ENCODE data around the gene LEMD2.

Gene LEMD2

DNA sequence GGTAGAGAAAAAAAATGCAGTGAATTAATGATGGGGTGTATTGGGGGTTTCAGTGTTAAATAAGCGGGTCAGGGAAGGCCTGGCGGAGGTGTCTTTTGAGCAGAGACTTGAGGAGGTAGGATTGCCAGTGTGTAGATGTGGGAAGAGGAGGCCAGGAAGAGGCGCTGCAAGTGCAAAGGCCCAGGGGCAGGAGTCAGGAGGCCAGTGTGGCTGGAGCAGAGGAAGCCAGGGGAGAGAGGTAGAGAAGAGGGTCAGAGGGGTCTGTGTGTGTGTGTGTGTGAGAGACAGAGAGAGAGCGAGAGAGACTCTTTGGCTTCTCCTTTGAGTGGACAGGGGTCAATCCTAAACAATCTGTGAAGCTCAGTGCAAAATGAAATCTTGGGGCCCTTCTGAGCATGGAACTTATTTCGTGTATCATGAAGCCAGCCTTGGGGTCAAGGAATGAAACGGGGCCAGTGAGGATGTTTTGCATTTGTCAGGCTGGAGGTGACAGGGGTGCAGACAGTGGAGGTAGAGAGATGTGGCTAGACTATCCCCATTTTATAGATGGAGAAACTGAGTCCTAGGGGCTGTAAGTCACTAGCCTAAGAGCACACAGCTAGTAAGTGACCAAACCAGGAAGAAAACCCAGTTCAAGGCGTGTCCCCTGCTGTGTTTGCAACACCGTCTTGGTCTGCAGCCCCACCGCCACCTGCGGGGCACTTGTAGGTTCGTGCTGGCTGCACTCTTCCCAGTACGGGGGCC, 32.5 kb downstream of the LEMD2 start:
- DNase-seq (ENCODE audit: low spot score) = no peak

DNA sequence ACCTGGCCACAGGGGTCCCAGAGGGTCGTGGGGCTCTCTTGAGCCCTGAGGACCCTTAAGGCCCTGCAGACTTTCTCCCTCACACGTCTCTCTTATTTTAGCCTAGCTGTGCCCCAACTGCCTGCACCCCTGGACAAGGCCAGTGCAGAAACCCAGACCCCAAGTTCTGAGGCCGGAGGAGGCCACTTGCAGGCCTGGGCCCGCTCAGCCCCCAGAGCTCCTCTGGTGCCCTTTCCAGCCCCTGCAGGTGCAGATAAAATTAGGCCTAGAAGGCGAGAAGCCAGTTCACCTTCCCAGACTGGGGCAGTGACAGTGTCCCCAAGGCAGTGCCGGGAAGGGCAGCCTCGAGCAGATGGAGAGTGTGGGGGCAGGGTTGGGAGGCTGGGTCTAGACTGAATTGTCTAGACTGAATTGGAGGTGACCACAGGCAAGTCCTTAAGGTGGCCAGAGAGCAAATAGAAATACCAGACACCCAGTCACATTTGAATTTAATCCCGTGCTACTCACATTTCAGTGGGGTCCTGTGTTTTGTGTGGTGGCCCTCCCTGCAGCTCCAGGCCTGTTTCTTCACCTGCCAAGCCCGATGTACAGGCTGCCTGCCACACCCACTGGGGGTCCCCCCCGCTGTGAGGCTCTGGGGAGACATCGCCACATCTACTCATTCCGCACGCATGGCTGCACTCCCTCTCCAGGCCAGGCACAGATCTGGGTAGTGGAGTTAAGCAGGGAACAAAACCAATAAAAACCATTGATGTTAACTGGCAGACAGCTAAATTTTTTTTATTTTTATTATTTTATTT, 33.7 kb downstream of the LEMD2 start:
- no peak for DNase-seq (ENCODE audit: low spot score)

DNA sequence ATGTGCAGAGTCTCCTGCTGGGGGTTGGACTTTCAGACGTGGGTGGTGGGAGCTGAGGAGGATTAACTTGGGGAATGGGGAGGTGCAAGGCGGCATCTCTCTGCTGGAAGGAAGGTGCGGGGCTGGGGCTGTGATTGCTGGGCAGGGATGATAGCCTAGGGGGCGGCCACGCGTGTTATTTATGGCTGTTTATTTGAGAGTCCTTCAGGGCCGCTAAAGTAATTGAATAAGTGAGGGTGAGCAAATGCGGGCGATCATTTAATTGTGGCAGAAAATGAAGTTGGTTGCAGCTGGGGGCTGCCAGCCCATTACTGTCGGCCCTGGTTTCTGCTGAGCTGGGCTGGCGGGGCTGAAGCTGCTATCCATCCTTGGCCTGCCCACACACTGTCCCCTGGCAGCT, 34.7 kb downstream of the LEMD2 start:
- DNase-seq (ENCODE audit: low spot score) = no peak

DNA sequence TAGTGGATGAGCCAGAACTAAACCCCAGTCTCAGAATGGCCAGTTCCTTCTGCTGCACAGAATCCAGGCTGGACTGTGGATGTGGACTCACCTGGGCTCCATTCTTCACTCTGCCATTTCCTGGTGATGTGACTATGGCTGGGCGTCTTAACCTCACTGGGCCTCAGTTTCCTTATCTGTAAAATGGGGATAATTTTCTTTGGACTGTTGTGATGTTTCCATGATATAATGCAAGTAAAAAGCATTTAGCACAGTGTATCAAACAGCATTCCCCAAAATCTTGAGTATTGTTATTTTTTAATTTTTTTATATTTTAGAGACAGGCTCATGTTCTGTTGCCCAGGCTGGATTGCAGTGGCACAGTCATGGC, 36.3 kb downstream of the LEMD2 start:
- DNase-seq (ENCODE audit: low spot score) = no peak

DNA sequence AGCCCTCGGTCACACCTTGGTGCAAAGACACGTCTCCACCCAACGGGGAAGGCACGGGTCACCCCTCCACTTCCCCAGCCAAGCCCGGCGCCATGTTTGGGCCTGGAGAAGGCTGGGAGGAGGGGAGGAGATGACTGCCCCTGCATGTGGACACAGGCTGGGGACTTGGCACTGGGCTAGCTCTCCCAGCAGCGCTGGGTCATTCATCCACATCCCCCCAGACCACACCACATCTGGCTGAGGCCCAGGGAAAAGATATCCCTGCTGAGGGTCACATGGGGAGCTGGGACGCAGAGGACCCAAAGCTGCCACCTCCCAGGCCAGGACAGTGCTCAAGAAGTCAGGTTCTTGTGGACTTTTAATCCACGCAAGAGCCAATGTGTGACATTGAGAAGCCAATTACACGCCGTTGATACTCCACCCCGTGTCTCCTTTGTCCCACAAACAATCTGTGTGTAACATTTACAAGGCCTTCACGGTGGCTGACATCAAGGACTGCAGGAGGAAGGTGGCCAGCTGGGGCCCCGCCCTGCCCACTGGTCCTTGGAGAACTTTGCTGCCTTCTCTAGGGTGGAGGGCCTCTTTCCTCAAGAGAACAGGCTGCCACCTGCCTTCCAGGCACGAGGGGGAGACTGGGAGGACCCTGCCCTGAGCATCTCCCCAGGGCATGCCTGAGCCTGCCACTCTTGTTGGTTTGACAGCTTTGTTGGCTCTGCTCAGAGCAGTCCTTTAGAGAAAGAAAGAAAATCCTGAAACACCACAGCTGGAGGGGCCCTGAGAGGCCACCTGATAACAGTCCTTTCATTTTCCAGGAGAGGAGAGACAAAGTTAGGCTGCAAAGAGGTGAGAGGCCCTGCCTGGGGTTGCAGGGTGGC, 36.9 kb downstream of the LEMD2 start:
- DNase-seq (ENCODE audit: low spot score) = no peak

DNA sequence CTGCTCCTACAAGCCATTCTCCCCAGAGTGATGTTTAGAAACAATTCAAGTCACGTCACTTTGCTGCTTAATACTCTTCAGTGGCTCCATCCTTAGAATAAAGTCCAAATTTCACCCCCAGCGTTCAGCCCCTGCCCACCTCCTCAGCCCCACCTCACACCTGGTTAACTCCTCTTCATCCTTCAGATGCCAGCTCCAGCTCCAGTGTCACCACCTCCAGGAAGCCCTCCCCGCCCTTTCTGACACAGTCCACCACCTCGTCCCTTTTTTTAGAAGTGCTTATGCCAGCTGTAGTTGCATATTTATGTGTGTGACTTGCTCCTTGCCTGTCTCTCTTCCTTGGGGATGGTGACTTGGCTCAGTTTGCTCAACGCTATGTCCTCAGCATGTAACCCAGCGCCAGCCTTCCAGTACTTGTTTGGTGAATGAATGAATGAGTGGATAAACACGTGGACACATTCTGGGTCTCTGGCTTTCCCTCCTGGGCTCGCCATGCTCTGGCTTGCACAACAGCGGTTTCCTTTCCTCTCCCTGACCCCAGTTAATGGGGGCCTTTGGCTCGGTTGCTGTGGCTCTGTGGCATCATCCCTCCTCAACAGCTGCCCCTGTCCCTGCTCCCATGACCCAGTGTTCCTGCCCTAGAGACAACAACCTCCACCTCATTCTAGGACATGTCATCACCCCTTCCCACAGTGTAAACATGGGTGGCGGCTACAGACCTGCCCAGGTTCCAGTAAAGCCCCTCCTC, 38.5 kb downstream of the LEMD2 start:
- DNase-seq (ENCODE audit: low spot score) = no peak

DNA sequence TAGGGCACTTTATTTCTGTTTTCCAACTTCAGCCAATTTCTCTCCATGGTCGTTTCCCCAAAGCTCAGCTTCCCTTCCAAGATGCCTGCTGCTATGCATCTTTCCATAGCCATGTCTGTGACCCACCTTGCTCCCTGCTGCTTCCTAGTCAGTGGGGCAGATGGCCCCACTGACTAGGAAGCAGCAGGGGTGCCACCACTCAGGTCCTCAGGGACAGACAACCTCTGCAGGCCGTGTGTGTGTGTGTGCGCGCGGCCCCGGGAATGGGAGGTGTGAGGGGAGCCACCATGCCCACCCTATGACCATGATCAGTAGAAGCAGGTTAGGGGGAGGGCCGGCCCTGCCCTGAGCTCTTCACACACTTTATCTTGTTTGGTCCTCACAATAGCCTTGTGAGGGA, 39.5 kb downstream of the LEMD2 start:
- no peak for DNase-seq (ENCODE audit: low spot score)

DNA sequence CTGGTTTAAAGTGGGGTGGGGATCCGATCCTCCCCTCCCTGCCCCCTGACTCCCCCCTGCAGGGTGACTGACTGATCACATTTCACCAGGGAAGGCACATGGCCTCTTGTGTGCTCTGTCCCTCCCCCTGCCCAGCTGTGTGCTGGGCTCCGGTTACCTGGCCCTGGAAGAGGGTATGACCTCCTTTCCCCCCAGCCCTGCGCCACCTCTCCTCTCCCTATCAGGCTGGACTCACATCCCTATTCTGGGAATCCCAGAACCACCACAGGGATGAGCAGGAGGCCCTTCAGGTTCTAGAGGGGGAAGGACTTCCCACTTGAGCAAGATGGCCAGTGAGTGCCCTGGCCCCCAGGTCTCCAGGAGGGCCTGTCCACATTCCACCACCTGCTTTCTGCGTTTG, 40.1 kb downstream of the LEMD2 start:
- no peak for DNase-seq (ENCODE audit: low spot score)

DNA sequence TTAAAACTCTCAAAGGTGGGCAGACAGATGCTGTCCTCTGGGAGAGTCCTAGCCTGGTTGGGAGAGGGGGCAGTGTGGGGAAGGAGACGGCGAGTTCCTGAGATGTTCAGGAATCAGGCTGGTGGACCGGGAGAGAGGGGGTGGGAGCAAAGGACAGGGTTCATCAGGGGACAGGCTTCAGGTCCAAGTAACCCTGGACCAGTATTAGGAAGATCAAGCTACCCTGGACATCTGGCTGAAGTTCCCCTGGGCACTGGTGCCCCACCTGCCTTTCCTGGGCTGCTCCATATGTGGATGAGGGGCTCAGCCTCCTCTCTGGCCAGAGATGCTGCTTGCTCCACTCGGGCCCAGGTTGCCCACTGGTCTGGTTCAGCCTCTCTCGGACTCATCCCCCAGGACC, 41.1 kb downstream of the LEMD2 start:
- no peak for DNase-seq (ENCODE audit: low spot score)

DNA sequence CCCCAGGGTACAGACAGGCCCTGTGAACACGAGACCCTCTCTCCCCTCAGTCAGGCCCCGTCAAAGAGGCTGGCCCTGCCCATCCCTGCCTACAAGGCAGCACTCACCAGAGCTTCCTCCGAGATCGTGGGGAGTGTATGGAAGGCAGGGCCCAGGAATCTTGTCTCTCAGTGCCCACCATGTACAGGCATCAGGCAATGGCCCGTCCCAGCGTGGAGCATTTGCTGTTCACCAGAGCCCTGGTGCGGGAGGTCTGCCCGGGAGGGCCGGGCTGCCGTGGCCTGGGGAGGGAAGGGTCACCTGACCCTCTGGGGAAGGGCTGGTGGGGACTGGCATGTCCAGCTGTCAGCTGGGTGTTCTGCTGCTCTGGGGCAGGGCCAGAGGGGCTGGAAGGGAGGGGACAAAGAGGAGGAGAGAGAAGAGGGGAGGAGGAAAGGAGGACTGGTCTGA, 42.3 kb downstream of the LEMD2 start, which contains the start of gene IP6K3:
Gene IP6K3, minus strand, starts transcription at position 255 of the 450 bp plus-strand sequence. CDS start 11,429 bp downstream, outside the sequence.
- DNase-seq (ENCODE audit: low spot score) = peak; percentile 80

DNA sequence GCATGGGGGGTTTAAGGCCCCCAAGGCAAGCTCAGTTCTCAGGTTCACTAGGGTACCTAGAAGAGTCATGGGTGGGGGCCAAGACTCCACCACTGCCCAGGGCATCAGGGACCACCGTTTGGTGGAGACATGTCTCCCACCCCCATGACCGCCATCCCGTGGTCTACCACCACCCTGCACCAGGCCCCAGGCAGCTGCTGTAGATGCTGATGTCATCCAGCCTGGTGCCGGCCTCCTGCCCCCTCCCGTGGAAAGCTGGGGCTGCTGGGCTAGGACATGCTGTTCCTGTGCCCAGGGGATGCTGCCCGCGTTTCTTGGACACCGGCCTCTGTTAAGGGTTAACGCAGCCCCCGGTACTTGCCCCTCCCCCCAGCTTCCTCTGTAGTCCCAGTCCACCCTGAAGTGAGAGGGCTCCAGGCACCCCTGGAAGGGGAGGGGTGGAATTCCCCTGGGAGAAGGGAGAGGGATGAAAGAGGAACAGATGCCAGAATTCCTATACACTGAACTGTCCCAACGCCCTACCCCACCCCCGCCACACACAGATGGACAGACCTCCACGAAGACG, 42.8 kb downstream of the LEMD2 start:
- no peak for DNase-seq (ENCODE audit: low spot score)

DNA sequence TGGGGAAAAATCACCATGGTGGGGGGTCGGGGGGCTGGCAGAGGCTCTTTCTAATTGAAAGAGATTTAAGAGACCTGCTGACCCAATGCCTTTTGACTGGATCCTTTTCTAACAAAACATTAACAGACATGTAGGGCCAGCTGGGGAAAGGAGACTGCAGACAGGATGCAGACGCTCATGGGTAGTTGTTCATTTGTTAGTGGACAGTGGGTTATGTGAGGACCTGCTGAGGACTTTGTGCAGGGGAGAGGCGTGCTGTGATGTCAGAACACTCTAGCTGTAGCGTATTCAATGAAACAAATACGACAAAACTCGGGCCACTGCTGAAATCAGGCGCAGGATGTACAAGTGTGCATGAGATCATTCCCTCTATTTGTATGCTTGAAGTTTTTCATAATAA, 43.4 kb downstream of the LEMD2 start:
- DNase-seq (ENCODE audit: low spot score) = no peak

DNA sequence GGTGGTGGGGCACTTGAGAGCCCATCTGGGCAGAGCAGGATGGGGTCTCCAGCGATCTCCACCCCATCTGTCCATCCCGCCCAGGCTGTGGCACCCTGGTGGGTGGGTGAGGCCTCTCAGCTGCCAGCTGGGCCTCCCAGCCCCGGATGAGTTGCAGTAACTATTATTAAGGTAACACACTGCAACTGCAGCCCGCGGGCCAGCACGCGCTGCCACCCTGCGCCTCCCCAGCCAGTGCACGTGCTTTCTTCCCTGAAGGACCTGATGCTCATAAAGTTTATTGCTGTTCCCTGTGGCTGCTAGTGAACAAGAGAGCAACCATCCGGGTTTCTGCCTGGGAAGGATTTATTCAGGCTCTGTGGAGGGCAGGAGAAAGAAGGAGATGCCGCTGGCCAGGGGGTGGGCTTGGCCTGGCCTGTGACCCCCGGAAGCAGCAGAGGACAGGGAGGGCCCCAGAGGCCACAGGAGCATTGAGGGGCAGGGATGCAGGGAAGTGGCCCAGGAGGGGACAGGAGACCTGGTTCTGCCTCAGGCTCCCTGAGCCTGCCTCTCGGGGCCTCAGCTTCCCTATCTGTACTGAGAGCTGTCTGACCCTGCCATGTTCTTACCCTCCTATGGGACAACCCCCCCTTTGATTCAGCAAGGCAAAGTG, 43.9 kb downstream of the LEMD2 start:
- no peak for DNase-seq (ENCODE audit: low spot score)

DNA sequence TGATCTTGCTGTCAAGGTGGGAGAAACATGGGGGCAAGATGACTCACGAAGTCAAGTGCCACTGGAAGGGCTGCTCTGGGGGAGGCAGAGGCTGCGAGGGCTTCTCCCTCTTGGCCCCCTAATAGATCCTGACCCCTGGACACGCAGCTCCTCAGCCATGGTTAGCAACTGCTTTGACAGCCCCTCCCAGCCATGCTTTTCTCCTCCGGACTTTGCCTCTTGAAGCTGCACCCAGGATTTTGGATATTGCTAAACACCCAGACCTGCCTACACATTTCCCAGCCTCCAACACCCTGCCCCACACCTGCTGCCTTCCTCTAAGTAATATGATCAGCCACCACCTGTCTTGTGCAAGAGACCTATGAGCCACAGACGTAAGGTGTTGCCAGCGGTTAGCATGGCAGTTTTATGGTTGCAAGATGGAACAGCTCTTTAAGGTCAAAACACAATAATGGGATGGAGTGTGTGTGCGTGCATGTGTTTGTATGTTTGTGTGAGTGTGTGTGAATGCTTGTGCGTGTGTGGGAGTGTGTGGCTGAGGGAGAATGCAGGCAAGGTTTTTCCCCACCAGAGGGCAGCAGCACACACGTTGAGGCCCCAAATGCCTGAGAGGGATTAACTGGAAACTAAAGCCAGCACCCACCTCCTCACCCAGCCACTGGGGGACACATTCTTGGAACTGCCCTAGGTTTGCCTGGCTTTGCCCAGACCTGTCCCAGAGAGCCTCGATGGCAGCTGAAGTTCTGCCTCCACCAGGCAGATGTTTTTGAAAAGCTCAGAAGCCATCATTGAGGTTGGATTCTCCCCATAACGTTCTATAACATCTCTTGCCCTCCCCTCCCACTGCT, 44.7 kb downstream of the LEMD2 start:
- peak; percentile 84 for DNase-seq (ENCODE audit: low spot score)

DNA sequence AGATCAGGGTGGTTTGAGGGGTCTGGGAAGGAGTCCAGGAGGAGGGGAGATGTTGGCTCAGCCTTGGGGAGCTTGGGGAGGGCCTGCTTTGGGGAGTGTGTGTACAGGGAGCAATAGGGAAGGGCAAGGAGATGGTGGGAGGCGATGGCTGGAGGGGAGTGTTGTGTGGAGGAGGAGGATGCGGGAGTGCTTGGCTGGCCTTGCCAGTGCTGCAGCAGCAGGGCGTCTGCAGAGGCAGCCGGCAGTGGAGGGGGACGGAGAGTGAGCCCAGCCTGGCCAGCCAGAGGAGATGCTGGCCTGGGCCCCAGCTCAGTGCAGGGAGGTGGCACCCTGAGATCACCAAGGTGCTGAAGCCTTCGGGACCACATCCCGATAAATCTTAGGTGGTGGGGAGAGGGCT, 46.1 kb downstream of the LEMD2 start:
- no peak for DNase-seq (ENCODE audit: low spot score)

DNA sequence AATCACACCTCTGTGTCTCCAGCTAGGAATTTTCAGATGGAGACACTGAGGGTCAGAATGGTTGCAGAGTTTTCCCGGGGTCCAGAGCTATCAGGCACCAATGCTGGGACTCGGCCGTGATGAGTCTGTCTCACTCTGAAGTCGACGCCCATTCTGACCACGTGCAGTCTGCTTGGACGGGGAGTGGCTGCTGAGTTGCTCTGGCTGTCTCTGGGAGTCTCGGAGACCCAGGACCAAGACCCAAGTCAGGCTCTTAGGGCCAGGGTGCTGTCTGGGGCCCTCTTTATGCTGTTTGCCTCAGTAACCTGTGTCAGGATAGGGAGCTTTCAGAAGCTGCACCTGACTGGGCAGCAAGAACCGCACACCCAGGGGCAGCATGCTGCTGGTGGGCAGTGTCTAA, 46.8 kb downstream of the LEMD2 start:
- DNase-seq (ENCODE audit: low spot score) = no peak

DNA sequence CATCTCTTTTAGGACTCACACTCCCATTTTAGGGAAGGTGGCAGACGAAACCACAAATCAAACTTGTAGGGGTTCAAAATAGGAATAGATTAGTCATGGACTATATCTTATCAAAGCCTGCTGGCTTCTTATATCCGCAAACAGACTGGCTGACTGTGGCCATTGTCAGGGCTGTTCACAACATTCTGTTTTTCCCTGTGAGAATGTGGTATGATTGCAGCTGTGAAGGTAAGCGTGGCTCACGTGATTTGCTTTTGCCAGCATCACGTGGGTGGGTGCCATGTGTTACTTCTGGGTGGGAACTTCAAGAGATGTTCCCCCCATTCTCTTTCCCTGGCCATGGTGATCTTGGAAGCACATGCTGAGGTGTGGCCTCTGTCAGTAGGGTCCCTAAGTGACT, 48.1 kb downstream of the LEMD2 start:
- DNase-seq (ENCODE audit: low spot score) = no peak

DNA sequence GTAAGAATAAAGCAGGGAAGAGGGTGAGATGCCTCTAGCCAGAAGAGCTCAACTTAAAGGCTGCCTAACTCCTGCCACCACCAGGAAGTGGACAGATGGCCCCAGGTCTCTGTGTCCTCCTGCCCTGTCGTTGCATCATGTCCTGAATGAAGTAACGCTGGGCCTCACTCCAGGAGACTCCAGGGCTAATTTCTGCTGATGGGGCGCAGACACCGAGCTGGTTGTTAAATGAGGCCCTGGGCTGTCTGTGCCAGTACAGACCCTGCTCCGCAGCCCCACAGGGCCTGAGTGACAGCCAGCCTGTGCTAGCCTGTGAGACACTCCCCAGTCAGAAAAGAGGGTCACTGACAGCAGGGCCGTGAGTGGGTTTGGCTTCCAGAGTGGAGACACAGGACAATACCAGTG, 48.7 kb downstream of the LEMD2 start:
- DNase-seq (ENCODE audit: low spot score) = no peak

DNA sequence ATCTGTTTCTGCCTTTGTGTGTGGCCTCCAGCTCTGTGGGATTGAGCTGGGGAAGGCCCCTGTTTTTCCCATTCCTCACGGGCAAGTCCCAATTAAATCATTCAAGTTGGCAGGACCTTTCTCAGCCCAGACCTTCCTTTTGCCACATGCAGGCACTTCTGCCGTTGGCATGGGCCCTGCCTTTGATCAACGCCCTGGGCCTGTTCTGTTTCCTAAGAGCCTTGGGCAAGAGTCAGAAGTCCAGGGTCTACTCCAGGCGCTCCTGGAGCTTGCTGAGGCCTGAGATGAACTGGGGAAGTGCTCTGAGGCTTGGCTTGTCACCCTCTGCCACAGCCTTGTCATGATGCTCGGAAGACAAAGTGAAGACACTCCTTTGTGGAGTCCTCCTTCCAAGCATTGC, 49.4 kb downstream of the LEMD2 start:
- DNase-seq (ENCODE audit: low spot score) = no peak

DNA sequence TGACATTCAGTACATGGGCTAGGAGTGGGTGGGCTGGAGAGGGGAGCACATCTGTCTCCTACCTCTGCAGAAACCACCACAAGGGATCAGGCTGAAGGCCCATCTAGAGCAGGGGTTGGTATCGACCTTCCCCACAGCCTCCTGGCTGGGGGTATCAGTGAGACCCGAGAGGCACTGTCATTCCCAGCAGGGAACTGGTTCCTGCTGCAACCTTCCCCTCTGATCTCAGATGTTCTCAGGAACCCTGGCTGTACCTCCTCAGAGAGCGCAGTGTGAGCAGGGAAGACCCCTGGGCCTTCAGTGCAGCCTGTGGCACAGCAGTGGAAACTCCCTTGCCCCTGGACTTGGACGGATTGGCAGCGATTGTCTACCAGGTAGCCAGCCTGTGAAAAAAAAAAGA, 50.1 kb downstream of the LEMD2 start:
- DNase-seq (ENCODE audit: low spot score) = no peak
